IPS-18a (cell line): ENCODE data around the gene CST9.

Experiments
- H3K27ac ChIP-seq: one replicate; pipeline ENCODE4 v1.5.1; 2013; ENCODE audit warnings: low read length
- H3K27me3 ChIP-seq: one replicate; pipeline ENCODE4 v1.6.1; 2013; ENCODE audit warnings: mild to moderate bottlenecking, low read length; ENCODE audit not compliant: control insufficient read depth, insufficient read depth
- H3K36me3 ChIP-seq: one replicate; pipeline ENCODE4 v1.6.1; 2013; ENCODE audit warnings: low read depth, low read length; ENCODE audit not compliant: control insufficient read depth
- H3K4me1 ChIP-seq: one replicate; pipeline ENCODE4 v1.6.1; 2013; ENCODE audit warnings: low read depth, low read length; ENCODE audit not compliant: control insufficient read depth
- H3K4me3 ChIP-seq: one replicate; pipeline ENCODE4 v1.5.1; 2013; ENCODE audit warnings: low read length
- H3K9ac ChIP-seq: one replicate; pipeline ENCODE4 v1.6.1; 2013; ENCODE audit warnings: mild to moderate bottlenecking, low read length, moderate library complexity
- H3K9me3 ChIP-seq: one replicate; pipeline ENCODE4 v1.6.1; 2013; ENCODE audit warnings: low read depth, low read length; ENCODE audit not compliant: control insufficient read depth

CST9 gene

DNA sequence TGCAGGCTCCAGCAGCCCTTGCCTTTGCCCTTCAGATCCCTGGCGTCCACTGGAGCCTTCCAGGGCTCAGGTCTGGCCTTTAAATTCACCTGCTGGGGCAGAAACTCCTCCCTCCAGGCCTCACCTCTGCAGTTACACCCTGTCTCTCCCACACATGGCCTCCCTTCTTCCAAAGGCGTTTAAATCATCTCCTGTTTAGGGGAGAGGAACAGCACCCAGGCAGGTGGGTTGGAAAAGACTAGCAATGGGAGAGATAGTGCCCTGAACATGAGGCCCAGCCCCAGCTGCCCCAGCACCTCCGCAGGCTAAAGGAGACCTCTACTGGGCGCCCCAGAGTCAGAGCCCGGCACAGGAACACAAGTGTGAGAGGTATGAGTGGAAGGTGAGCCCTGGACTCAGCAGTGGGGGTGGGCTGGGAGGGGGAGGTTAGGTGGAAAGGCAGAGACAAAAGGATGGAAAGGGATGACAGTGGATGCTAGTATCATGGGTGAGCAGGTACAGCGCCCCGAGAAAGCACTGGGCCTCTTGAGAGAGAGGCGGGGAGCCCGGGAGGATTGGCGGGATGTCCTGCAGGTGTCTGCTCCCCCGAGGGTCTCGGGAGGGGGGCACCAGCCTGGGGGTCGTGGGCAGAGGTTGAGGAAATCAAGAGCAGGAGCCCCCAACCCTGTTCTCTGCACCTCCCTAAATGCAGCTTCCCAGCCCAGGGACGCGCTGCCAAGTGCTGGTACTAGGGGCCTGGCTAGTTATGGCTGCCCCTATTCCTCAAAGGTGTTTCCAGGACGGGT lies at the start of gene CST9:
CST9 (minus strand) TSS at position 51 of the 785 bp plus-strand sequence. CDS start 53 bp downstream, outside the sequence.
- H3K36me3 ChIP-seq = no peaks in the 10 kb centered on the region
- peaks cover 6% of the 10 kb centered on the region for H3K4me1 ChIP-seq
- no peak within 1 kb of the TSS for H3K27ac ChIP-seq
- peaks cover 10% of the 10 kb centered on the region for H3K27me3 ChIP-seq
- no peak within 1 kb of the TSS for H3K4me3 ChIP-seq
- H3K9ac ChIP-seq = no peak within 1 kb of the TSS
- no peaks in the 10 kb centered on the region for H3K9me3 ChIP-seq

DNA sequence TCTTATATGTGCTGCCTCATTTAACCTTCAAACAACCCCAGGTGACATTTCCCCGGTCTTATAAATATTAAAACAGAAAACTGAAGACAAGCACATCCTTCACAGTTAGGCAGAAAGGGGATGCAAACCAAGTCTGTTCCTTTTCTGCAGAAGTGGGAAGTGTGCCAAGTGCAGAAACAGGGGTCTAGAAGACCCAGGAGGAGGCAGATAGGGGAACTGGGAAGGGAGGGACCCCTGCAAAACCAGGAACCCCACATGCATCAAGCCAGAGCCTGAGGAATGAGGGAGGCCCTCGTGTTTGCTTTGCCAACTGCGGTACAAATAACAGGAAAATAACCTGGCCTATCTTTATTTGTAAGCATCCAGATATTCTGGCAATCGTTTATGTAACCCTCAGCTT lies 49.0 kb upstream of the CST9 start:
- H3K9ac ChIP-seq = no peak overlapping the region
- no peaks in the 10 kb centered on the region for H3K9me3 ChIP-seq
- no peak overlapping the region for H3K4me3 ChIP-seq
- H3K27ac ChIP-seq = no peak overlapping the region
- no peaks in the 10 kb centered on the region for H3K4me1 ChIP-seq
- no peaks in the 10 kb centered on the region for H3K36me3 ChIP-seq
- H3K27me3 ChIP-seq = no peaks in the 10 kb centered on the region

- no peaks in the 10 kb centered on the region for H3K27me3 ChIP-seq
- no peak overlapping the region for H3K9ac ChIP-seq
- H3K27ac ChIP-seq = no peak overlapping the region
- no peaks in the 10 kb centered on the region for H3K9me3 ChIP-seq
- H3K4me1 ChIP-seq = no peaks in the 10 kb centered on the region
- no peaks in the 10 kb centered on the region for H3K36me3 ChIP-seq
- no peak overlapping the region for H3K4me3 ChIP-seq
Observed at GRCh38 chr20:23654000-23654399, 48.3 kb upstream of the CST9 start.

DNA sequence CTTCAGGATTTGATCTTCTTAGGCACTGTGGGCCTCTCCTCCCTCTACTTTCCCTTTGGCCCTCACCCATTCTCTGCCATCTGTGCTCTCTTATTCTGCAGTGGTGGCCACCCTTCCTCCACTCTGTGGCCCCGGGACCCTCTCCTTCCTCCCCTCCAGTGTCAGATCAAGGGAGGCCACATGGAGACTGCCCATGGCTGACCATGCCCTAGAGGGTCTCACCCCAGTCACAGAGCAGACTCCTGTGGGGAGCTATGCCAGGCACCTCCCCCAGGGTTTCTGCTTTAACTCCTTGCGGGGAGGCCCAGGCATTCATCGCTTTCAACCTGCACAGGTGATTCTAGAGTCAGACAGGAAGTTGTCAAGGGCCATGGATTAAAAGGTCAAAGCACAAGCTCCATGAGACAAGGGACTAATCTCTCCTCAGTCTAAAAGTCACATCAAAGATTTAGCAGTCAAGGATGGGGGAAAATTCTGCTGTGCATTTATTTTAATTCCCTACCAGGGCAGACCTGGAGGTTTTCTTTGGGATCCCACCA lies 47.8 kb upstream of the CST9 start:
- H3K27ac ChIP-seq = no peak overlapping the region
- no peak overlapping the region for H3K9ac ChIP-seq
- H3K4me3 ChIP-seq = no peak overlapping the region
- no peaks in the 10 kb centered on the region for H3K9me3 ChIP-seq
- no peaks in the 10 kb centered on the region for H3K4me1 ChIP-seq
- no peaks in the 10 kb centered on the region for H3K27me3 ChIP-seq
- no peaks in the 10 kb centered on the region for H3K36me3 ChIP-seq

- H3K9me3 ChIP-seq = no peaks in the 10 kb centered on the region
Observed at GRCh38 chr20:23652926-23653325, 47.2 kb upstream of the CST9 start.

DNA sequence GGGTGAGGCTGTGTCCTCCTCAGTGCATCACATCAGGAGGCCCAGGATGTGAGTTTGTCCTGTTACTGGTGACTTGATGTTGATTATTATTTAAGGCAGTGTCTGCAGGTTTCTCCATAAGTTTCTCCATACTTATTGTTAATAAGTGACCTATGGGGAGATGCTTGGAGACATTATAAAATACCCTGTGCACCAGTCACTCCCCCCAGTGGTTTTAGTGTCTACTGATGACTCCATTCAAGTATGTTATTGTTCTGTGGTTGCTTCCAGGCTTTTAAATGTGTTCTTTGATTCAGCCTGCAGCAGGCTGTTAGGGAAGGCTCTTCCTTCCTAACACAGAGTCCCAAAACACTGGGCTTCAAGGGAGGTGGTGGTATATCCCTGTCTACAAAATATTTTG lies 46.7 kb upstream of the CST9 start:
- Histone ChIP-seq H3K4me3 (no peak overlapping the region), H3K27me3 (no peaks in the 10 kb centered on the region), H3K4me1 (no peaks in the 10 kb centered on the region)

More at GRCh38 chr20:23652926-23653325, 47.2 kb upstream of the CST9 start:
- Histone ChIP-seq H3K27me3 (no peaks in the 10 kb centered on the region), H3K27ac (no peak overlapping the region), H3K36me3 (no peaks in the 10 kb centered on the region), H3K9ac (no peak overlapping the region), H3K4me3 (no peak overlapping the region), H3K4me1 (no peaks in the 10 kb centered on the region)

GRCh38 chr20:23651117-23651516 lies 45.4 kb upstream of the CST9 start:
- Histone ChIP-seq H3K27ac (no peak overlapping the region), H3K9ac (no peak overlapping the region), H3K36me3 (no peaks in the 10 kb centered on the region), H3K4me3 (no peak overlapping the region), H3K4me1 (no peaks in the 10 kb centered on the region), H3K9me3 (no peaks in the 10 kb centered on the region), H3K27me3 (no peaks in the 10 kb centered on the region)

More for the DNA sequence above, 46.7 kb upstream of the CST9 start:
- no peaks in the 10 kb centered on the region for H3K9me3 ChIP-seq
- H3K27ac ChIP-seq = no peak overlapping the region
- no peaks in the 10 kb centered on the region for H3K36me3 ChIP-seq
- no peak overlapping the region for H3K9ac ChIP-seq

DNA sequence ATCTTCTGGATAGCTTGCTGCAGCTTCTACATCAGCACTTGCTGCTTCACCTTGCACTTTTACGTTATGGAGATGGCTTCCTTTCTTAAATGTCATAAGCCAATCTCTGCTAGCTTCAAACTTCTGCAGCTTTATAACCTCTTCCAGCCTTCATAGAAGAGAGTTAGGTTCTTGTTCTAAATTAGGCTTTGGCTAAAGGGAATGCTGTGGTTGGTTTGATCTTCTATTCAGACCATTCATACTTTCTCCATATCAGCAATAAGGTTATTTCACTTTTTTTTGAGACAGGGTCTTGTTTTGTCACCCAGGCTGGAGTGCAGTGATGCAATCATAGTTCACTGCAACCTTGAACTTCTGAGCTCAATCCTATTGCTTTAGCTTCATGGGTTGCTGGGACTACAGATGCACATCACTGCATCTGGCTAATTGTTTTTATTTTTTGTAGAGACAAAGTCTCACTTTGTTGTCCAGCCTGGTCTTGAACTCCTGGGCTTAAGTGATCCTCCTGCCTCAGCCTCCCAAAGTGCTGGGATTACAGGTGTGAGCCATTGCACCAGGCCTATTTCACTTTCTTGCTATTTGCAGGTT lies 44.2 kb upstream of the CST9 start:
- Histone ChIP-seq H3K4me1 (no peaks in the 10 kb centered on the region), H3K36me3 (no peaks in the 10 kb centered on the region), H3K9me3 (no peaks in the 10 kb centered on the region), H3K27ac (no peak overlapping the region), H3K4me3 (no peak overlapping the region), H3K27me3 (no peaks in the 10 kb centered on the region), H3K9ac (no peak overlapping the region)

GRCh38 chr20:23649242-23649641 lies 43.5 kb upstream of the CST9 start:
- no peak overlapping the region for H3K4me3 ChIP-seq
- no peak overlapping the region for H3K27ac ChIP-seq
- H3K4me1 ChIP-seq = no peaks in the 10 kb centered on the region
- no peak overlapping the region for H3K9ac ChIP-seq
- H3K9me3 ChIP-seq = no peaks in the 10 kb centered on the region
- H3K27me3 ChIP-seq = no peaks in the 10 kb centered on the region
- H3K36me3 ChIP-seq = no peaks in the 10 kb centered on the region

- Histone ChIP-seq H3K4me1 (no peaks in the 10 kb centered on the region), H3K27me3 (no peaks in the 10 kb centered on the region), H3K9ac (no peak overlapping the region)
Observed at GRCh38 chr20:23647346-23647745, 41.6 kb upstream of the CST9 start.

GRCh38 chr20:23646106-23646873 lies 40.6 kb upstream of the CST9 start:
- Histone ChIP-seq H3K27me3 (no peaks in the 10 kb centered on the region), H3K9ac (no peak overlapping the region), H3K36me3 (no peaks in the 10 kb centered on the region), H3K4me1 (no peaks in the 10 kb centered on the region), H3K27ac (no peak overlapping the region), H3K9me3 (no peaks in the 10 kb centered on the region), H3K4me3 (no peak overlapping the region)

More at GRCh38 chr20:23647346-23647745, 41.6 kb upstream of the CST9 start:
- Histone ChIP-seq H3K9me3 (no peaks in the 10 kb centered on the region), H3K27ac (no peak overlapping the region), H3K36me3 (no peaks in the 10 kb centered on the region), H3K4me3 (no peak overlapping the region)
